ENCODE measurements around the gene GNPTAB.
A peak's percentile ranks its signal among the peaks of the same experiment; 100 is the strongest.
"Not testable (repeated sequence)": the region's sequence is repeated elsewhere in the genome, so short reads cannot be mapped to it uniquely, and the experiment has no call there.

Gene GNPTAB

DNA sequence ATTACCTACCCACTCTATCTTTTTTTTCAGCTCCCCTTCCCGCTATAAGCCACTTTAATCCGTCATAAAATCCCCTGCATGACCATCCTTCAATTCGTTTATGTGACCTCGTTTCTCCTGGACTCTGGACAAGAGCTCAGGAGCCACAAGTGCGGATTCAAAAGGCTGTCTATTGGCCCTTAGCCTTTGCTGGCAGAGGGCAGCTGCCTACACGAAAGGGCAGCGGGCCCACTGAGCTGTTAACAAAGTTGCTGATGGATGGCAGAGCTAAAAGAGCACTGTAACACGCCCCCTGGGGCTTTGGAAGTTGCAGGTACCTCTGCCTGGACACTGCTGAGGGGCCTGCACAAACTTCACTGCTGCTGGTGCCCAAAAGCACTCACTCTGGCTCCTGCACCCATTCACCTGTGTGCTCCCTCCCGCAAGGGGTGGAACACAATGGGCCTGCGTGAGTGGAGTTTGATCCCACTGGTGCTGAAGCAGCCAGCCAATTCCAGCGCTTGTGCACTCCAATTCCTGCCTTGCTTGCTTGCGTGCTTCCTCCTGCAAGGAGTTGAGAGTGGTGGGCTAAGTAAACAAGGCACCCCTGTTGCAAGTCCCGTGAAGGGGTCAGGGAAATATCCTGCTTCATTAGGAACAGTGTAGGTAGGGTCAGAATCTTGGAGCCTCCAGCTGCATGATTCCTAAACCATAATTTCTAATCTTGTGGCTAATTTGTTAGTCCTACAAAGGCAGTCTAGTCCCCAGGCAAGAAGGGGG is 36.0 kb upstream of the GNPTAB start:
- Histone ChIP-seq H3K9me3 (peaks cover 20% of the 10 kb centered on the region), H3K27ac (no peak overlapping the region), H3K4me1 (no peaks in the 10 kb centered on the region), H3K4me2 (no peak overlapping the region), H3K27me3 (no peaks in the 10 kb centered on the region), H3K4me3 (no peak overlapping the region), H3K36me3 (no peaks in the 10 kb centered on the region), H3K9ac (no peak overlapping the region), H4K20me1 (no peaks in the 10 kb centered on the region)
- no peak for TF ChIP-seq Cebpa-rat (IDR thresholded peaks at IDR 0.05)

GRCh38 chr12:101863981-101864380 is 33.2 kb upstream of the GNPTAB start:
- Histone ChIP-seq H3K4me2 (no peak overlapping the region), H3K9ac (no peak overlapping the region), H3K36me3 (no peaks in the 10 kb centered on the region), H3K4me3 (no peak overlapping the region), H3K27ac (no peak overlapping the region), H3K27me3 (no peaks in the 10 kb centered on the region), H3K9me3 (peaks cover 11% of the 10 kb centered on the region), H3K4me1 (no peaks in the 10 kb centered on the region), H4K20me1 (no peaks in the 10 kb centered on the region)
- TF ChIP-seq Cebpa-rat (IDR thresholded peaks at IDR 0.05), result no peak

DNA sequence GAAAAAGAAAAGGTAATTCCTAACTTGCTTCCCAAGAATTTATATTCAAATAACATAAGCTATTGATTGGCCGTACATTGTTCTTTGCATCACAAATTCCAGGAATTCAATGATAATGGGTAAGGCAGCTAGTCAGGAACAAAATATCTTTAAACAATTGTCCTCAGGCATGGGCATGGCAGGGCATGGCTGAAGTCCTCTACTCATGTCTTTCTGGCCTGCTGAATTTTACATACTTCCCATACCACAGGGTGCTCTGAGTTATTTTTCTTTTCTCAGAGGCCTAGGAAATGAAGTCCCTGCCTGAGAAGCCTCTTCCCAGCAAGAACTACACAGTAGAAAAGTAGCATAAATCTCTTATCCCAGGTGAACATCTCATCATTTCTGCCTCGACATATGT is 31.5 kb upstream of the GNPTAB start:
- Histone ChIP-seq H3K27ac (no peak overlapping the region), H3K9me3 (no peaks in the 10 kb centered on the region; the same call in 1 of the 2 replicates), H3K4me1 (no peaks in the 10 kb centered on the region), H4K20me1 (no peaks in the 10 kb centered on the region), H3K27me3 (no peaks in the 10 kb centered on the region), H3K4me2 (no peak overlapping the region), H3K36me3 (no peaks in the 10 kb centered on the region), H3K9ac (no peak overlapping the region), H3K4me3 (no peak overlapping the region)
- TF ChIP-seq Cebpa-rat (IDR thresholded peaks at IDR 0.05), result no peak

- H3K27ac ChIP-seq, result not testable (repeated sequence)
Observed at GRCh38 chr12:101861688-101862087, 30.9 kb upstream of the GNPTAB start.

DNA sequence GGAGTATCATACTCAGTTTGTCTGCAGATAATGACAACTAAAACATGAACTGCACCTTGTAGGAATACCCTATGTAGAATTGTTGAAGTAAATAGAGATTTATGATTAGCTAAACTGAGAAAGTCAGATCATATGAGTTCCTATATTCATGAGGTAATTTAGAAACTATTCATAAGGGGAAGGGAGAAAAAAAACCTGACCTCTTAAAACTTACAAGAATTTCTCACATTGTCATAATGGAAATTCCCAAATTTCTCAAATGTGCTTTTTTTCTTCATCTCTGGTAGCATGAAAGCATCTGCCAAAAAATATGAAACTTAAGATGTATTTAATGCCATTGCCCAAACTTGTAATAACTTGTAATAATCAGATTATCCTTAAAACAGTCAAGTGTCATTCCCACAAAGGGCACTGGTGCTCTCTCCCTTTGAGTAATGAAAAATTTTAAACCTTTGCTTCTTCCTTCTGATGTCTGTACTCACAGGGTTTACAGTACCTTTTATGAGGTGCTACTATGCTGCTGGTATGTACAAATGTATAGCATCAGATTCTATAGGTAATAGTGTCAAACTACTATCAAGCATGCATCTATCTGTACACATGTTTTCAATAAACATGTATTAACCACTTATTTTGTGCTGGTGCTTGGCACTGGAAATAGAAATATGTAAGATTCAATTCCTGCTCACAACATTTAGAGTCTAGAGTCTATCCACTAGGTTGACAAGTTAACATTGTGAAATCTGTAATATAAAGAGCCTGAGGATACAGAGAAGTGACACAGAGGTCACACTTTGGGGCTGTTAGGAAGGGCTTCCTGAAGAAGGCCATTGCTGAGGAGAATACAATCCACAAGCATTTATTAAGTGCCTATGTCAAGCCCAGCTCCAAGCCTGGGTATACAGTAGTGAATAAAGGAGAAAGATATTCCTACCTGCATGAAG is 29.2 kb upstream of the GNPTAB start:
- Histone ChIP-seq H3K36me3 (no peaks in the 10 kb centered on the region), H4K20me1 (no peaks in the 10 kb centered on the region), H3K9me3 (no peaks in the 10 kb centered on the region), H3K27ac (no peak overlapping the region), H3K4me1 (peaks cover 22% of the 10 kb centered on the region), H3K27me3 (no peaks in the 10 kb centered on the region), H3K4me2 (no peak overlapping the region), H3K4me3 (no peak overlapping the region), H3K9ac (no peak overlapping the region)
- no peak for TF ChIP-seq Cebpa-rat (IDR thresholded peaks at IDR 0.05)

More at GRCh38 chr12:101861688-101862087, 30.9 kb upstream of the GNPTAB start:
- not testable (repeated sequence) for H3K4me3 ChIP-seq, H3K9ac ChIP-seq, H3K4me2 ChIP-seq, H4K20me1 ChIP-seq, H3K9me3 ChIP-seq, H3K4me1 ChIP-seq, H3K36me3 ChIP-seq, H3K27me3 ChIP-seq

GRCh38 chr12:101858361-101858760 is 27.6 kb upstream of the GNPTAB start:
- no peak overlapping the region for H3K4me2 ChIP-seq
- TF ChIP-seq Cebpa-rat (IDR thresholded peaks at IDR 0.05), result no peak
- no peaks in the 10 kb centered on the region for H3K27me3 ChIP-seq
- no peak overlapping the region for H3K4me3 ChIP-seq
- peaks cover 29% of the 10 kb centered on the region for H3K4me1 ChIP-seq
- H3K9ac ChIP-seq, result no peak overlapping the region
- no peaks in the 10 kb centered on the region for H4K20me1 ChIP-seq
- H3K9me3 ChIP-seq, result no peaks in the 10 kb centered on the region
- no peak overlapping the region for H3K27ac ChIP-seq
- no peaks in the 10 kb centered on the region for H3K36me3 ChIP-seq

- no peaks in the 10 kb centered on the region for H4K20me1 ChIP-seq
- no peak overlapping the region for H3K27ac ChIP-seq
- no peaks in the 10 kb centered on the region for H3K9me3 ChIP-seq
- H3K36me3 ChIP-seq, result no peaks in the 10 kb centered on the region
- no peaks in the 10 kb centered on the region for H3K27me3 ChIP-seq
- TF ChIP-seq Cebpa-rat (IDR thresholded peaks at IDR 0.05), result no peak
- H3K4me2 ChIP-seq, result no peak overlapping the region
- no peak overlapping the region for H3K4me3 ChIP-seq
- H3K4me1 ChIP-seq, result peaks cover 29% of the 10 kb centered on the region
- H3K9ac ChIP-seq, result no peak overlapping the region
Observed at GRCh38 chr12:101857043-101857558, 26.3 kb upstream of the GNPTAB start.

DNA sequence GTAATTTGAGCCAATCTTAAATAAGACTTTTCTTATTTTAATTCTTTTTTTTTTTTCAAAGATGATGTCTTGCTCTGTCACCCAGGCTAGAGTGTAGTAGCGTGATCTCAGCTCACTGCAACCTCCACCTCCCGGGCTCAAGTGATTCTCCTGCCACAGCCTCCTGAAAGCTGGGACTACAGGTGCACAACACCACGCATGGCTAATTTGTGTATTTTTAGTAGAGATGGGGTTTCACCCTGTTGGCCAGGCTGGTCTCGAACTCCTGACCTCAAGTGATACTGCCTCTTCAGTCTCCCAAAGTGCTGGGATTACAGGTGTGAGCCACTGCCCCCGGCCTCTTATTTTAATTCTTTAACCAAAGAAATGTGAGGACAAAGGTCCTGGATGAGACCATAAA is 25.9 kb upstream of the GNPTAB start:
- not testable (repeated sequence) for H3K27me3 ChIP-seq, H4K20me1 ChIP-seq, H3K36me3 ChIP-seq, H3K4me3 ChIP-seq, H3K27ac ChIP-seq, H3K9ac ChIP-seq, H3K9me3 ChIP-seq
- peaks cover 29% of the 10 kb centered on the region for H3K4me1 ChIP-seq
- H3K4me2 ChIP-seq, result peak overlapping the region; percentile 15; the same call in 1 of the 2 replicates

GRCh38 chr12:101855976-101856375 is 25.2 kb upstream of the GNPTAB start:
- Histone ChIP-seq H3K9me3 (no peaks in the 10 kb centered on the region), H3K9ac (no peak overlapping the region), H4K20me1 (no peaks in the 10 kb centered on the region), H3K27me3 (no peaks in the 10 kb centered on the region), H3K4me2 (0 out of 2 replicates have a peak overlapping the region, but pooled peaks have one; percentile 29), H3K4me3 (no peak overlapping the region), H3K36me3 (no peaks in the 10 kb centered on the region), H3K27ac (no peak overlapping the region), H3K4me1 (peaks cover 29% of the 10 kb centered on the region)
- no peak for TF ChIP-seq Cebpa-rat (IDR thresholded peaks at IDR 0.05)

DNA sequence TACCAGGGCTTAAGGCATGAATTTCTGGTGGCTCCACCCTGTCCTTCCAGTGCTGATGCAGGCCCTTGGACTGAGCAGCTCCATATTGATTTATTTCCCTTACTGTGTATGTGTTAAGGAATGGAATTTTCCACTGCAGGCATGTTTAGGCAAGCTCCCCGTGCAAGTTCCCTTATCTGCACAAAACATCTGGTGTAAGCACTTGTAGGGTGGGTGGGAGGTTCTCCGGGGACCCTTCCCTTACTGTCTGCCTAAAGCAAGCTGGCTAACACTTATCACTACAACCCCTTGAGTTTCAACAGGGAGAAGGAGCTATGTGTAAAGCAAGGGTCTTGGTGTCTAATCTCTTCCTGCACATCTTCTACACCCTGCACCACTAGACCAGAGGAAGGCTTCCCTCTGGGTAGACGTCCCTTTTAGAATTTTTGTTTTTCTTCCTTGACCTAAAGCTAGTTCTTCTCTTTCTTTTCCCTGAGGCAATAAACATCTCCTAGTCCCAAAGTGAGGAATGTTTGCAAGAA is 24.7 kb upstream of the GNPTAB start:
- Histone ChIP-seq H3K36me3 (no peaks in the 10 kb centered on the region), H4K20me1 (no peaks in the 10 kb centered on the region), H3K9ac (no peak overlapping the region), H3K27me3 (no peaks in the 10 kb centered on the region), H3K27ac (peak overlapping the region; percentile 57), H3K9me3 (no peaks in the 10 kb centered on the region), H3K4me3 (no peak overlapping the region), H3K4me2 (peak overlapping the region; percentile 29), H3K4me1 (peaks cover 29% of the 10 kb centered on the region)
- TF ChIP-seq Cebpa-rat (IDR thresholded peaks at IDR 0.05), result no peak
